Testis (tissue), 2 donors: Measurements from ENCODE around the gene HAGH.

Experiments used
- POLR2A ChIP-seq: fragments of 450-650 bp; IDR thresholded peaks from one replicate; pipeline ENCODE4 v1.6.1; 2017; ENCODE audit warnings: antibody characterized with exemption, mild to moderate bottlenecking, moderate library complexity
- TF ChIP-seq, protein P1 (sequence below), 3 experiments: fragments of 450-650 bp in 2 of 3; fragments of 200-600 bp in 1 of 3; sonication (generic) in 1 of 3; IDR thresholded peaks; one replicate each; pipeline ENCODE4 v1.5.1; 2016 to 2019; ENCODE audit warnings: antibody characterized with exemption in 3 of 3, mild to moderate bottlenecking in 2 of 3, moderate library complexity in 1 of 3

DNA sequence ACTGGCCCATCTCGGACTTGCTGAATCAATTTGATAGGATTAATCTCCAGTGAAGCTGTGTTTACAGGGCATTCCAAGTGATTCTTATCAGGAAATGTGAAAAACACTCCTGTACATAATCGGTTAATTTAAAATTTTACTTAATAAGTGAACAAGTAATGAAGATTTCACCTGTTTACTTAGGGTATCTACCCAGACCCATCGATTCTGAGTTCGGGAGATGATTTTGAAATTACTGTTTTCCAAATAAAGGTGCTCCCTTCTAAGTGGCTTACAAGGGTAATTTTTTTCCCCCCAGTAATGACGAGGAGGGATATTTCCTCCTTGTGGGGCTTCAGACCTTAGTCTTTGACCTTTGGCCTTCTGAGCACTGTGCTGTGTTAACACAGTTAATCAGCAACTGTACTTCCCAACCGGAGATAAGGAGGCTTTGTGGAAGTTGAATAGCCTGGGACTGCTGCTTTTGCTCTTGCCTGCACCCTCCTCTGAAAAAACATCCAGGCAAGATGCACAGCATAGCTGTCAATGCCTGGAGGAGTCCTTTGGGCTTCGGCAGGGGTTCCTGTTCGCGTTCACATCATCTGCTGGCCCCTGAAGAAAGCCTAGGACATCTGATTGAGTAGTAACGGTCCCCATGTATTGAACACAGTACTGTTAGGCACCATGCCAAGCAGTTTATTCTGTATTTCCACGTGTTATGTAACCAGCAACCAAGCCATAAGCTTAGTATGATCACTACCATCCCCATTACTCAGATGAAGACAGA, 2.2 kb upstream of the HAGH start:
- TF ChIP-seq, protein P1, sequence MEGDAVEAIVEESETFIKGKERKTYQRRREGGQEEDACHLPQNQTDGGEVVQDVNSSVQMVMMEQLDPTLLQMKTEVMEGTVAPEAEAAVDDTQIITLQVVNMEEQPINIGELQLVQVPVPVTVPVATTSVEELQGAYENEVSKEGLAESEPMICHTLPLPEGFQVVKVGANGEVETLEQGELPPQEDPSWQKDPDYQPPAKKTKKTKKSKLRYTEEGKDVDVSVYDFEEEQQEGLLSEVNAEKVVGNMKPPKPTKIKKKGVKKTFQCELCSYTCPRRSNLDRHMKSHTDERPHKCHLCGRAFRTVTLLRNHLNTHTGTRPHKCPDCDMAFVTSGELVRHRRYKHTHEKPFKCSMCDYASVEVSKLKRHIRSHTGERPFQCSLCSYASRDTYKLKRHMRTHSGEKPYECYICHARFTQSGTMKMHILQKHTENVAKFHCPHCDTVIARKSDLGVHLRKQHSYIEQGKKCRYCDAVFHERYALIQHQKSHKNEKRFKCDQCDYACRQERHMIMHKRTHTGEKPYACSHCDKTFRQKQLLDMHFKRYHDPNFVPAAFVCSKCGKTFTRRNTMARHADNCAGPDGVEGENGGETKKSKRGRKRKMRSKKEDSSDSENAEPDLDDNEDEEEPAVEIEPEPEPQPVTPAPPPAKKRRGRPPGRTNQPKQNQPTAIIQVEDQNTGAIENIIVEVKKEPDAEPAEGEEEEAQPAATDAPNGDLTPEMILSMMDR (IDR thresholded peaks at IDR 0.05): no peak
- no peak for TF ChIP-seq POLR2A
